ENCODE data around the gene ADAMTS14. TPM values are rescaled to one million over a fixed set of nuclear protein-coding genes. Genes with fewer than 3 reads are reported as not detected.
A peak's percentile ranks its signal among the peaks of the same experiment; 100 is the strongest.

ADAMTS14 gene
- total RNA-seq, 1 experiment from 2014 or later: 1.6 TPM

- no CpG with 5 or more reads among the region's 6 CpGs for WGBS (ENCODE audit: extremely low coverage, insufficient read length, low lambda C conversion rate)
Observed at GRCh38 chr10:70683601-70683934, 11.3 kb downstream of the ADAMTS14 start.

More at GRCh38 chr10:70683601-70683934, 11.3 kb downstream of the ADAMTS14 start:
- Mint-ChIP-seq H3K27me3 (ENCODE audit: low read depth) (no peaks in the 10 kb centered on the region), H3K9me3 (peaks cover 4 to 6% of the 10 kb centered on the region in 2 experiments; a peak in 4 of 5 replicates), H3K27ac (peak overlapping the region in 2 of 3 experiments; percentile 66 to 94; a peak in 3 of 7 replicates), H3K4me3 (no peak overlapping the region), H3K36me3 (ENCODE audit: insufficient read depth in 1 of 3, low read depth in 3 of 3) (peaks cover 2 to 7% (median 4%) of the 10 kb centered on the region in 3 experiments; a peak in 2 of 7 replicates), H3K4me1 (peaks cover 33 to 37% of the 10 kb centered on the region in 2 experiments)
- Histone ChIP-seq H4K20me1 (ENCODE audit: control insufficient read depth, insufficient read depth, insufficient read length) (peaks cover 2% of the 10 kb centered on the region), H2BK20ac (ENCODE audit: low read depth, low read length, poor library complexity, severe bottlenecking) (no peak overlapping the region), H4K5ac (ENCODE audit: insufficient read length, low read depth, low read length) (no peak overlapping the region), H3K79me2 (ENCODE audit: insufficient read depth, low read length) (no peaks in the 10 kb centered on the region), H3K4me1 (ENCODE audit: insufficient read depth, low read length) (no peaks in the 10 kb centered on the region), H3T11ph (ENCODE audit: low read length) (no peak overlapping the region), H2BK5ac (ENCODE audit: insufficient read length, low read length) (no peak overlapping the region), H2AFZ (ENCODE audit: low read length) (no peak overlapping the region), H4K8ac (replicated peaks; ENCODE audit: insufficient read length, low read depth, low read length) (no peak overlapping the region), H2BK15ac (ENCODE audit: low read depth, low read length) (no peak overlapping the region), H2BK12ac (ENCODE audit: insufficient read length, low read depth, low read length) (no peak overlapping the region), H3K23ac (ENCODE audit: insufficient read length, low read depth, low read length) (no peak overlapping the region), H3K9ac (ENCODE audit: extremely low read depth, insufficient read length, low read length) (no peak overlapping the region), H3K79me1 (ENCODE audit: insufficient read depth, low read depth, low read length, poor library complexity, severe bottlenecking) (no peaks in the 10 kb centered on the region), H3K9me3 (ENCODE audit: control insufficient read depth, low read depth, low read length) (no peaks in the 10 kb centered on the region), H2BK120ac (ENCODE audit: low read depth, low read length, poor library complexity, severe bottlenecking) (no peak overlapping the region), H3K56ac (ENCODE audit: insufficient read length, low read depth, low read length) (no peak overlapping the region), H3K14ac (ENCODE audit: insufficient read depth, low read length) (no peak overlapping the region), H4K91ac (ENCODE audit: insufficient read length, low read depth, low read length) (no peak overlapping the region), H2AK5ac (ENCODE audit: insufficient read length, low read length) (no peak overlapping the region), H3K4me2 (ENCODE audit: insufficient read depth, insufficient read length, low read length) (no peak overlapping the region), H3K4ac (ENCODE audit: low read depth, low read length) (no peak overlapping the region), H3K27me3 (ENCODE audit: insufficient read depth, low read length) (no peaks in the 10 kb centered on the region), H3K27ac (ENCODE audit: insufficient read length, low read depth, low read length) (no peak overlapping the region), H3K23me2 (ENCODE audit: insufficient read length, low read depth, low read length, poor library complexity, severe bottlenecking) (no peaks in the 10 kb centered on the region), H3K18ac (ENCODE audit: insufficient read length, low read depth, low read length) (no peak overlapping the region)
- no peak for DNase-seq
- no peak for TF ChIP-seq CTCF (conservative IDR thresholded peaks at IDR 0.05)
